Measurements from ENCODE around the gene TLX3.

- TF ChIP-seq CTCF (IDR thresholded peaks at IDR 0.05): no peak
- no peak for TF ChIP-seq SIN3A (IDR thresholded peaks at IDR 0.05; ENCODE audit: borderline replicate concordance, insufficient read depth, low read depth, low read length)
- no peak for TF ChIP-seq REST (IDR thresholded peaks at IDR 0.05; ENCODE audit: insufficient read depth in 1 of 2, low read depth in 2 of 2, low read length in 1 of 2)
- TF ChIP-seq POLR2AphosphoS5 (IDR thresholded peaks at IDR 0.05; ENCODE audit: low read depth, low read length): no peak
These were observed 9.8 kb upstream of the TLX3 start for GRCh38 chr5:171299228-171299627.
